T-helper 2 cell (primary cell): Measurements from ENCODE around the gene SBNO2.

ENCODE experiments used
- DNase-seq, 5 experiments: peaks; one replicate each; pipeline versions ENCODE4 v3.0.0 to v3.0.0-alpha.2; 2012 to 2022

The SBNO2 gene

DNA sequence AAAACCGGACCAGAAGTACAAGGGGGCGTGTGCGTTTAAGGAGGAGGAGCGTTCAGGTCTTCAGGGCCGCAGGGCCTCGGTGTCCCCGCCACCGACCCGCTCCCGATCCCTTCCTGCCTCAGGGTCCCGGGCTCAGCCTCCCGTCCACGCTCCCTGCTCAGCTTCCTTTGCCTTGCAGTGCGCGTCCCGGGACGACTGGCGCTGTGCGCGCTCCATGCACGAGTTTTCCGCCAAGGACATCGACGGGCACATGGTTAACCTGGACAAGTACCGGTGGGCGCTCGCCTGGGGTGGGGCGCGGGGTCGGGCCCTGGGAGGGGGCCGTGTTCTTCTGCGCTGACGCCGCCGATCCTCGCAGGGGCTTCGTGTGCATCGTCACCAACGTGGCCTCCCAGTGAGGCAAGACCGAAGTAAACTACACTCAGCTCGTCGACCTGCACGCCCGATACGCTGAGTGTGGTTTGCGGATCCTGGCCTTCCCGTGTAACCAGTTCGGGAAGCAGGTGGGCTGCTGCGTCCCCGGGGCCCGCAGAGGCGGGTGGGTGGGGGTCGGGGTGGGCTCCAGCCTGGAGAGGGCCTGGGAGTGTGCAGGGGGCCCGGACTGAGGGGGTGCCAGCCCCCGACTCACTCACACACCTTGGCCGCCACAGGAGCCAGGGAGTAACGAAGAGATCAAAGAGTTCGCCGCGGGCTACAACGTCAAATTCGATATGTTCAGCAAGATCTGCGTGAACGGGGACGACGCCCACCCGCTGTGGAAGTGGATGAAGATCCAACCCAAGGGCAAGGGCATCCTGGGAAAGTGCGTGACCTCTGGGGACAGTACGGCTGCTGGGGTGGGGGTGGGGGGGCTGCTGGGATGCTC lies 68.8 kb downstream of the SBNO2 start:
- peak in 1 of 5 experiments; percentile 7 for DNase-seq

DNA sequence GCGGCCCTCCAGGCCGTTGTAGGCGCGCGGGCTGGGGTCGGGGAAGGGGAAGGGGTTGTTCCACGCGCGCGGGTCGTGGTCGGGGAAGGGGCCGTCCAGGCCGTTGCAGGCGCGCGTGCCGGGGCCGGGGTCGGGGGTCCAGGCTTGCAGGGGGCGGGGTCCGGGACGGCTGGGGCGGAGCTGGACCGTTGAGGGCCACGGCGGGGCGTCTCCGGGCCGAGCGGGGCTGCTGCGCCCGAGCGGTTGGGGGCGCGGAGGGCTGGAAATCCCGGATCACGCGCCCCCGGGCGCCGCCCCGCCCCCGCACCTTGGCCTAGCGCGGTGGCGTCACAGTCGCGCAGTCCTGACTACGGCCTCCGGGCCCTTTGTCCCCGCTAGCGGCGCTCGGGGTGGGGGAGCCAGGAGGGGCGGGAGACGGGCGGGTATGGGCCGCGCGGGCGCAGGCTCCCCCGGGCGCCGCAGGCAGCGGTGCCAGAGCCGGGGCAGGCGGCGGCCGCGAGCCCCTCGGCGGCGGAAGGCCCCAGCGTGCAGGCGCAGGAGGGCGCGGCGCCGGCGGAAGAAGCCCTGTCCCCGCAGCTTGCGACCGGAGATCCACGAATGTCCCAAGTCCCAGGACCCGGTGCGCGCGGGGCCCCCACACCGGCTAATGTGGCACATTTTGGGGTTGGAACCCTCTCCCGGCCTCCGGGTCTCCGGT lies 69.6 kb downstream of the SBNO2 start:
- DNase-seq = peak; percentile 61 to 75 (median 74)

DNA sequence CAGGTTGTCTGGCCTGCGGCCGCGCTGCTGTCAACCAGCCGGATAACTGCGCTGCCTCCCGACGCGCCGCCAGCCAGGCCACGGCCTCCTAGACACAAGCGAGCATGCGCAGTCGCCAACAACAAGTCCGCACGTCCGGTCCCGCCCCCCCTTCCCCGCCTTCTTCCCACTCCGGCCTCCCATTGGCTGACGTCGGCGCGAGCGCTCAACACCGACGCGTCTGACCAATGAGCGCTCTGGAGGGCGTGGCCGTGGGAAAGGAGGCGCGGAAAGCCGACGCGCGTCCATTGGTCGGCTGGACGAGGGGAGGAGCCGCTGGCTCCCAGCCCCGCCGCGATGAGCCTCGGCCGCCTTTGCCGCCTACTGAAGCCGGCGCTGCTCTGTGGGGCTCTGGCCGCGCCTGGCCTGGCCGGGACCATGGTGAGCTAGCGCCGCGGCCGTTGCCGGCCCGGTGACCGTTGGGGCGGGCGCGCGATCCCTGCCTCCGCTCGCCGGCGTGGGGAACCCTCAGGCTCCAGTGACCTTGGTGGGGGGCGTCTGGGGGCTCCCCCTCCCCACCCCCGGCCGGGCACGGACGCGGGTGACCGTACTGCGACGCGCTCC lies 70.3 kb downstream of the SBNO2 start, which contains the start of gene GPX4:
Gene GPX4 (plus strand): TSS at position 287 of the 603 bp plus-strand sequence. CDS start 50 bp downstream, at position 337.
- peak; percentile 95 to 99 (median 98) for DNase-seq

DNA sequence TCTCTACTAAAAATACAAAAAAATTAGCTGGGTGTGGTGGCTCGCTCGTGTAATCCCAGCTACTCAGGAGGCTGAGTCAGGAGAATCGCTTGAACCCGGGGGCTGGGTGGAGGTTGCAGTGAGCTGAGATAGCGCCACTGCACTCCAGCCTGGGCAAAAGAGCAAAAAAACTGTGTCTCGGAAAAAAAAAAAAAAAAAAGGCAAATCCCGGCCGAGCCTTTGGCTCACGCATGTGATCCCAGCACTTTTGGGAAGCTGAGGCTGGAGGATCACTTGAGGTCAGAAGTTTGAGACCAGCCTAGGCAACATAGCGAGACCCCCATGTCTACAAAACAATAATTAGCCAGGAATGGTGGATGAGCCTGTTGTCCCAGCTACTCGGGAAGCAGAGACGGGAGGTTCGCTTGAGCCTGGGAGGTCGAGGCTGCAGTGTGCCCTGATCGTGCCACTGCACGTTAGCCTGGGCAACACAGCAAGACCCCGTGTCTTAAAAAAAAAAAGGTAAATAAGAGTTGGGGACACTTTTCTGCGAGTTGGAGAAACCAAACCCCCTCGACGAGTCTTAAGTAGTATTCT lies 70.8 kb downstream of the SBNO2 start:
- DNase-seq = peak in 1 of 5 experiments; percentile 3

DNA sequence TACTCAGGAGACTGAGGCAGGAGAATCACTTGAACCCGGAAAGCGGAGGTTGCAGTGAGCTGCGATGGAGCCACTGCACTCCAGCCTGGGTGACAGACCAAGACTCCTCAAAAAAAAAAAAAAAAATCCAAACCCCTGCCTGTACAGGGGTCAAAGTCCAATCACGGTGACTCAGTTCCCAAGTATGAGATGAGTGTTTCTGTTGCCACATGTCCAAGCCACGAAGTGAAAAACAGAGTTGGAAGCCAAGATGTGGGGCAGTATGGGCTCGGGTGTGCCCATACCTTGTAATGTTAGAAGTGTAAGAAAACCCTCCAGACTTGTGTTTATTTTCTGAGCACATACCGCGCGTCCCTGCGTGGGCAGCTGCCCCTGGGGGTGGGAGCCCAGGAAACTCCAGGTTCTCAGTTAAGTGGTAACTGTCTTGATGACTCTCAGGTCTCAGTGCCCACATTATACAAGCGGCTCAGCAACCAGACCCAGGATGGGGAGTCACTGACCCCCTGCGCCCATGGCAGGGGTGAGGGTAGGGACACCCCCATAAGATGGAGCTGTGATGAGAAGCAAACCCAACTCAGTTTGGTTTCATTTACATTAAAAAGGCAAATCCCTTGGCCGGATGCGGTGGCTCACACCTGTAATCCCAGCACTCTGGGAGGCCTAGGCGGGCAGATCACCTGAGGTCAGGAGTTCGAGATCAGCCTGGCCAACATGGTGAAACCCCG lies 71.5 kb downstream of the SBNO2 start:
- DNase-seq = peak in 3 of 5 experiments; percentile 63 to 85 (median 65)

DNA sequence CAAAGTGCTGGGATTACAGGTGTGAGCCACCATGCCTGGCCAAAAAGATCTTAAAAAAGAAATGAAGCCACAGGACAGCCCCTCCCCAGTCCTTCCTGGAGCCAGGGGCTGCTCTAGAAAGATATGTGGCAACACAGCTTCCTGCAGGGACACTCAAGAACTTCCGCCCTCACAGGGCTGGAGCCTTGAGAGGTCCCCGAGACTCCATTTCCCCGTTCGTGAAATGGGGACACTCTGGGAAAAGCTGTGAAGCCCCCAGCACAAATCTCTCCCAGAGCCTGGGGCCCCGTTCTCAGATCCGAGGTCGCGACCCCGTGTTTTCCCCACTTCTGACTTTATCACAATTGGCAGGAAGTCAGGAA lies 72.8 kb downstream of the SBNO2 start:
- no peak for DNase-seq

DNA sequence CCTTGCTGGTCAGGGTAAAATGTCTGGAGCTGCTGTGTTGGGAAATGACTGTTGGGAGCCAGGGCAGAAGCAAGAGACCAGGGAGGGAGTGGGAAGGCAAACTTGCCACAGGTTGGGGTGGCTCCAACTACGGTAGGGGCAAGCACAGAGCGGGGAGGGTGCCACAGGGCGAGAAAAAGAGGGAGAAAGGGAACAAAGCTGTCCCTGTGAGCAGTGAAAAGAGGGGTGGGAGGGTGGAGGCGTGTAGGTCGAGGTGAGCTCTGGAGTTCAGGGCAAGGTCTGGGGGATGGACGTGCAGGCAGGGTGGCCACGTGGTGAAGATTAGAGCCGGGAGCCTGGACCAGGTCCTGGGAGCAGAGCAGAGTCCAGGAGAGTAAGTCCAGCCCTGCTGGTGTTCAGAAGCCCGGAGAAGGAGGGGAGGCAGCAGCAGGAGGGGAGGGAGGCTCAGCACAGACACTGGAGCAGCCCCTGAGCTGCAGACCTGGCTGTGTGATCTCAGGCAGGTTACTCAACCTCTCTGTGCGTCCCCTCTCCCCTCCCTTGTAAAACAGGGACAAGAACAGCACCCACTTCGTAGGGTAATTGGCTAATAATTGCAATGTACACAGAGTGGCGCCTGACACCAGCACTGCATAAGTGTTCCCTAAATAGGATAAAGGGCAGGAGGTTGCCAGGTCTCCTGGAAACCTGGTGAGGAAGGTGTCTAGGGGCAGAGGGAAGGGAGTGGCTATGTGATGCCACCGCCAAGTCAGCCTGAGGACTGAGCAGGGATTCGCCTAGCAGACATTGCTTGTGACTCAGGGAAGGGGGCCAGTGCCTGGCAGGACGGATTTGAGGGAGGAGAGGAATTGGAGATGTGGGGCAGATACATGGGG lies 75.7 kb downstream of the SBNO2 start:
- DNase-seq = no peak

DNA sequence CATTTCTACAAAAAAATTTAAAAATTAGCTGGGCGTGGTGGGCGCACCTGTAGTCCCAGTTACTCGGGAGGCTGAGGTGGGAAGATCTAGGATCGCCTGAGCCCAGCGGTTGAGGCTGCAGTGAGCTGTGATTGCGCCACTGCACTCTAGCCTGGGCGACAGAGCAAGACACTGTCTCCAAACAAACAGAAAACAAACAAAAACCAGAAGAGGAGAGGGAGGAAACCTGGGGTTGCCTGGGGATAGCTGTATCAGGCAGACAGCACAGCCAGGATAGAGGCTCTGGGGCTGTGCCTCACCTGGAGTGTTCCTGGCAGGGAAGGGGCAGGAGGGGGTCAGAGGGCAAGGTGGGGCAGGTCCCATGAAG lies 76.3 kb downstream of the SBNO2 start:
- DNase-seq = no peak

DNA sequence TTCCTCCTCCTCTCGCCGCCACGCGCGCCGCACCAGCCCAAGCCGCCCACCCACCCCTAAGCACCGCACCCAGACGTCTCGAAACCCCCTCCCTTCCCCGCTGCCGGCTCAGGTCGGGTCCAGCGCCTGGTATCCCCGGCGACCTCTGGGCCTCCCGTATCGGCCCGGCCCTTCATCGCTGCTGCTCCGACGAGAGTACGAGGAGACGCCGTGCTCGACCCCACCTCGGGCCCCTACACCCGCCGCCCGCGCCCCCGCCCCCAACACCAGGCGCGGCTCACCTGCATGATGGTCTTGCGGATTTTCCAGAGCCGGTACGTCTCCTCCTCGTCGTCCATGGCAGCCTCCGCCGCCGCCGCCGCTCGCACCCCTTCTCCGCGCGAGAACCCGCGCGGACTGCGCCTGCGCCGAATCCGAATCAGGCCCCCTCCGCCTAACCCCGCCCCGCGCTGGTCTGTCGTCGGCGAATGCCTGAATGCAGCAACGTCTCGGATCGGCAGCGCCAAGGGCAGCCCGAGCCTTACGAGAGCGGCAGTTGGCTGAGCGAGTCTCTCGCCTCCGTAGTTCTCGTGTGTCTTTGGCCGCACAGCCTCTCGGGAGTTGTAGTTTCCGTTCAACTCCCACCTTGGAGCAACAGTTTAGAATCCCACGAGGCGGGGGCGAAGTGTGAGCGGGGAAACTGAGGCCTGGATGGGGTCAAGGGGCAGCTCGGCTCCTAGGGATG lies 78.9 kb downstream of the SBNO2 start, which contains the start of gene POLR2E:
Gene POLR2E (minus strand): TSS at position 398 of the 724 bp plus-strand sequence. CDS start 60 bp downstream, at position 338.
- DNase-seq = peak; percentile 95 to 98 (median 98)

DNA sequence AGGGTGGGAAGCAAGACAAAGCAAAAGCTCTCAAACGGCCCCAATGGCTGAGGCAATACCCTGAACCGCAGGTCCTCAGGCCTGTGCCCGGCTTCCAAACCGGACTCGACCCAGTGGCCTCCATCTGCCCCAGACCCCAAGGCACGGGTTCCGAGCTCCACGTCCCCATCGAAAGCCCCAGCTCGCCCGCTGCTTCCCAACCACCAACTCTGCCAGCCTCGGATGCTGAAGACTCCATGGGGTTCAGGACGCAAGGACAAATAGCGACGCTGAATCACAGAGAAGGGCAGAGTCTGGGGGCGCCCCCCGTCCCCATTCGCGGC lies 79.5 kb downstream of the SBNO2 start:
- no peak for DNase-seq

DNA sequence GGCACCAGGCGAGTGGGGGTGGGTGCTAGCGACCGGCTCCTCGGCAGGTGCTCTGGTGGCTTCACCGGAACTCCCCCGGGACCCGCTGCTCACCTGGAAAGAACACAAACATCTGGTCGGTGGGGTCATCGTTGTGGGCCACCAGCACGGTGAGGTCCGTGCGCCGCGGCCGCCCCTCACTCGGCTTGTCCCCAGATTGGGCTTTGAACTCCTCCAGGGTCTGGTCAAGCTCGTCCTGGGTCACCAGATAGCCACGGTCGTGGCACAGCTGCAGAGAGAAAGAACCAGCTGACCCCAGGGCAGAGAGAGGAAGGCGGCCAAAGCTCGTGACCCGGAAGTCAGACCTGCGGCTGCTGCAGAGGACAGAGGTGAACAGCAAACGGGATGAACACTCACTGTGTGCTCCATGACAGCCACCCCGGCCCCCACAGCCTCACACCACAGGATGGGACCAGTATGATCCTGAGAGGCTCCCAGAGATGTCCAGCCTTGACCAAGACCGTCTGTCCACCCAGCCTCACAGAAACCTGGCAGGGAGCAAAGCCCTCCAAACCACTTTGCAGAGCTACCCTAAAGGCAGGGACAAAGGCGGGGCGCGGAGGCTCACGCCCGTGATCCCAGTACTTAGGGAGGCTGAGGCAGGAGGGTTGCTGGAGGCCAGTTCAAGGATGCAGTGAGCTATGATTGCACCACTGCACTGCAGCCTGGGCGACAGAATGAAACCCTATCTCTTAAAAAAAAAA lies 80.1 kb downstream of the SBNO2 start:
- no peak for DNase-seq

DNA sequence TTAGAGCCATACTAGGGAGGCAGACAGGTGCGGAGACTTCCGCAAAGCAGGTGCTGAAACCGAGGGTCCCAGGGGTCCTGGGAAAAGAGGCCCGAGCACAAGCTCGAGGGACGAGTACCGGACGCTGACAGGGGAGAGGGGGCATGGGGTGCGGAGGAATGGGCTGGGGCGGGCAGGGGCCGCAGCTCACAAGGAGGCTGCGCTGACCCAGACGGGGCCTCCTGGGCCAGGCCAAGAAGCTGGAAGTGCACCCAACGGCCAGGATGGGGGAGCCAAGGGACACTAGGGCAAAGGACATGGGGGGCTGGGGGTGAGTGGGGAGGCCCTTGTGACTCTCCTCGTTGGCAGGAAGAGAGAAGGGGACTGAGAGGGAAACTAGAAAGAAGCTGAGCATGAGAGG lies 80.7 kb downstream of the SBNO2 start:
- DNase-seq = no peak

DNA sequence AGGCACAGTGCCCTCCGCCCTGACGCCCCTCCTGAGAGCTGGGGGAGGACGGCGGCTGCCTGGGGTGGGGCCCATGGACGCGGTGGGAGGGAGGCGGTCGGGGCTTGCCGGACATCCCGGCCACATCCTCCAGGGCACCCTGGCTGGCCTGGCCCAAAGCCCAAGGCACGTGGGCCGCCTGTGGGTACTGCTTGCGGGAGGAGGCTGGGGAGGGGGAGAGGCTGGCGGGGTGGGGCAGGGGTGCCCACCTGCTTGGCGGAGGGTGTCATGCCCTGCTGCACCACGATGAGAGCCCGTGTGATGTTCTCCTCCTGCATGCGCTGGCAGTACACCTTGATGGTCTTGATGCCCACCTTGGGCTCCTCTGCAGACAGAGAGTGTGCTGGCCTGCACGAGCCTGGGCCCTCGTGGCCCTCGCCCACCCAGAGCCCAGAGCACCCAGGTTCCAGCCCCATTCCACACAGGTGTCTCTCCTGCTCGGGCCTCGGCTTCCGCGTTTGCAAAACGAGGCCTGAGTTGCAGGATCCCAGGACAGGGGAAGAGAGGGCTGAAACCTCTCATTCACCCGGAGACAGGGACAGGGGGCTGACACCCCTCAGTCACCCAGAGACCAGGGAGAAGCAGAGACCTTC lies 82.4 kb downstream of the SBNO2 start:
- no peak for DNase-seq

DNA sequence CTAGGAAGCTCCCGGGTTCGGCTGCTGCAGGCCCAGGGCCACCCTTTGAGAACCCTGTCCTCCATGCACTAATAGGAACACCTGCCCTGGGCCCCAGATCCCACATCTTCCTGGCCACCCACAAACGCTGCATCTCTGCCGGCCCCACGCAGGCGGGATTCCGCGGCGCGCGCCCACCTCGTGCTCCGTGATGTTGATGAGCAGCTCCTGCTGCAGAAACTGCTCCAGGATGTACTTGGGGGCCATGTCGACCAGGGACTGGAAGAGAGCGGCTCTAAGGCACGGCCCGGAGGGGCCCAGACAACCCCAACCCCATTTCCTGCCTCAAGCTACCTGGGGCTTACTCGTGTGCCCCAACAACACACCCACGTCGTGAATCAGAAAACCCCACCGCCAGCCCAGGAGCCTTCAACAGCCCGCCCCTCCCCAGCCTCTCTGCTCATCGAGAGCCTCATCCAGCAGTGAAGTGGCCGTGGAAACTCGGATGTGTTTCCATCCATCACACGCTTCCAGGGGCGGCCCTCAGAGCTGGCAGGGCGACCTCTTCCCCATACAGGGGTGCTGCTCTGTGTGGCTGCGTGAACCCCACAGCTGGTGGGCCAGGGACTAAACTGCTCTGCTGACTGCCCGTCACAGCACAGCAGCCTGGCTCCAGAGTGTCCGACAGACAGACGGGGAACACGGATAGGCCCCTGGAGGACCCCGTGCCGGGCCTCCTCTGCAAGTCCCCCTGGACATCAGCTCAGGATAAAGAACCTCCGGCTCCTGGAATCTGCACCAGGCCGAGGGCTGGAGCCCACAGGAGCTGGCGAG lies 83.1 kb downstream of the SBNO2 start:
- DNase-seq = no peak

DNA sequence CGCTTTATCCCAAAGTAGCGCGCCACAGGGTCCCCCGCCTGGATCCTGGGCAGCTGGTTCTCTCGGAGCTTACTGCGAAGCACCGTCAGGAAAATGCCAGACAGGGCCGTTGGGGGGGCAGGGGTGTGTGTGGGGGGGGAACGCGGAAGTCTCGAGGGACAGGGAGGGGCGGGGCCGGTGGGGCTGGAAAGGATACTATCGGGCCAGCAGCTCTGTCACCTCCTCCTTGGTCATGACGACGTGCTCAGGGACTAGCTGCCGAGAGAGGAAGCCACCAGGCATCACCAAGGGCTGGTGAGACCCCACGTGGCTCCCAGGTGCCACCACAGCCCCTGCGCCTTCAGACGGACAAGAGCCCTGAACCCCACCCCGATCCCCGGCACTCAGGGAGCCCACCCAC lies 84.2 kb downstream of the SBNO2 start:
- DNase-seq = peak in 1 of 5 experiments; percentile 67

DNA sequence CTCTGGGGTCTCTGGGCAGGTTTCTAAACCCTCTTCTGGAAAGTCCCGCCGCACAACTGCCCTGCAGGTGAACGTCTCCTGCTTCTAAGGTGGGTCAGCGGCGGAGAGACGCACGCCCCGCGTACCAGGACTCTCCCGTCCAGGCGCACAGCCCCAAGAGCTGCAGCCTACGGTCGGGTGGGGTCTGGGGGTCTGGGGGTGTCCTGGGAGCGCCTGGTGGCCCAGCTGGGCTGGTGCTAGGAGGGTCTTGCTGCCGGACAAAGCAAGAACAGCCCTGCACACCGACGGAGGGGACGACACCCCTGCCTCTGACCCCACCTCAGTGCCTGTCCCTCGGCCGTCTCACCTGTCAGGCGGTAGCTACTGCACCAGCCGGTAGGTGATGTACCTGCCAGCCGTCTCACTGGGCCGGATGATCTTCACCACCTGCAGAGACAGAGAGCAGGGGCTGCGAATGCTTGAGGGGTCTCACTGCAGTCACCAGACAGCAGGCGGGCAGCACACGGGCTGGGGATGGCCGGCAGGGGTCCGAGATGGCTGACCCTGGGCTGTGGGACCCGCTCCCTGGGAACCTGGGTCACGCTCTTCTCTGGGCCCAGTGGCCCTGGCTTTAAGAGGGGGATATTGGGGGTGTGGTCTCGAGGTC lies 84.8 kb downstream of the SBNO2 start:
- no peak for DNase-seq

DNA sequence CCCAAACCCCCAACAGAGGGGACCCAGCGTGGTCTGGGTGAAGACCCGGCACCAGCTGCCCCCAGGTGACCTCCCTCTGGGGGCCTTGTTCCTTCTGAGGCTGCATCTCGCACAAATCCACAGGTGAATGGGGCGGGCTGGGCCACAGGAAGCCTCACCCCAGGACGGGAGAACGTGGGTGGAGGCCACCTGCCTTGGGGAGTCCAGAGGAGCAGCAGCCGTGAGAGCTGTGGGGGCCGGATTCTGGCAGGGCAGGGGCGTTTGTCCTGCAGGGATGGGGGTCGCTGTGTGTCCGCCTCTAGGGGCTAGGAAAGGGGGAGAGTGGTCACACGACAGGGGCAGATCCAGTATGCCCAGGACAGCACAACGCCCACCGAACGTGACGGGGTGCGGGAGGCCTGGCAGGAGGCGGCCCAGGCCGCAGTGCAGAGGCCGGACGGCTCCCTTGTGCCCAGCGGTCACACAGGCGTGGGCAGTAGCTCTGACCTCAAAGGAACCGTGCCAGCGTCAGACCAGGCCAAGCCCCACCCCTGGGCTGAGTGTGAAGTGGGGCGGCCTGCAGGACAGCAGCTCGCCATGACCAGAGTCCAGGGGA lies 85.6 kb downstream of the SBNO2 start:
- no peak for DNase-seq
